Left ventricle myocardium inferior (tissue), 1 donor: ENCODE measurements around the gene ZGPAT. TPM values are rescaled to one million over a fixed set of nuclear protein-coding genes. Genes with fewer than 3 reads are reported as not detected.
"Not testable (repeated sequence)": the region's sequence is repeated elsewhere in the genome, so short reads cannot be mapped to it uniquely, and the experiment has no call there.

Experiments used
- DNase-seq: peaks from one replicate; pipeline ENCODE4 v3.0.0-alpha.2; 2020
- H3K27ac ChIP-seq: fragments of 200-600 bp; replicated peaks from 2 replicates; pipeline ENCODE4 v1.8.0; 2021
- H3K27me3 ChIP-seq: fragments of 200-600 bp; 2 replicates; pipeline ENCODE4 v1.8.0; 2021; ENCODE audit warnings: low read depth
- H3K36me3 ChIP-seq: fragments of 200-600 bp; 2 replicates; pipeline ENCODE4 v1.8.0; 2021
- H3K4me1 ChIP-seq: fragments of 200-600 bp; 2 replicates; pipeline ENCODE4 v1.8.0; 2021
- H3K4me3 ChIP-seq: fragments of 200-600 bp; 2 replicates; pipeline ENCODE4 v1.8.0; 2021; ENCODE audit warnings: mild to moderate bottlenecking, moderate library complexity
- H3K9me3 ChIP-seq: fragments of 200-600 bp; replicated peaks from 2 replicates; pipeline ENCODE4 v1.8.0; 2021
- intact Hi-C: fragments of 100-400 bp; cut with micrococcal nuclease; formaldehyde crosslinking; loops from one replicate; pipeline ENCODE4 v1.11.0; 2022
- total RNA-seq: library from RNA; stranded (reverse); fragmentation: NEBNext Ultra II Directional; extraction: Animal tissue kit (Norgen Biotek cat#: 25700); gene quantifications from one replicate; pipeline ENCODE4 v1.2.1, GENCODE V29; 2021
- TF ChIP-seq, protein P1 (sequence below): fragments of 200-600 bp; IDR thresholded peaks from 2 replicates; pipeline ENCODE4 v1.8.0; 2021; ENCODE audit warnings: antibody characterized with exemption, mild to moderate bottlenecking, borderline replicate concordance
- donor health status: DM: no; HTN: yes; CAD: no; lungs with severe emphysema.

ZGPAT gene
- total RNA-seq, 1 donor from 2014 or later: 15.8 TPM

DNA sequence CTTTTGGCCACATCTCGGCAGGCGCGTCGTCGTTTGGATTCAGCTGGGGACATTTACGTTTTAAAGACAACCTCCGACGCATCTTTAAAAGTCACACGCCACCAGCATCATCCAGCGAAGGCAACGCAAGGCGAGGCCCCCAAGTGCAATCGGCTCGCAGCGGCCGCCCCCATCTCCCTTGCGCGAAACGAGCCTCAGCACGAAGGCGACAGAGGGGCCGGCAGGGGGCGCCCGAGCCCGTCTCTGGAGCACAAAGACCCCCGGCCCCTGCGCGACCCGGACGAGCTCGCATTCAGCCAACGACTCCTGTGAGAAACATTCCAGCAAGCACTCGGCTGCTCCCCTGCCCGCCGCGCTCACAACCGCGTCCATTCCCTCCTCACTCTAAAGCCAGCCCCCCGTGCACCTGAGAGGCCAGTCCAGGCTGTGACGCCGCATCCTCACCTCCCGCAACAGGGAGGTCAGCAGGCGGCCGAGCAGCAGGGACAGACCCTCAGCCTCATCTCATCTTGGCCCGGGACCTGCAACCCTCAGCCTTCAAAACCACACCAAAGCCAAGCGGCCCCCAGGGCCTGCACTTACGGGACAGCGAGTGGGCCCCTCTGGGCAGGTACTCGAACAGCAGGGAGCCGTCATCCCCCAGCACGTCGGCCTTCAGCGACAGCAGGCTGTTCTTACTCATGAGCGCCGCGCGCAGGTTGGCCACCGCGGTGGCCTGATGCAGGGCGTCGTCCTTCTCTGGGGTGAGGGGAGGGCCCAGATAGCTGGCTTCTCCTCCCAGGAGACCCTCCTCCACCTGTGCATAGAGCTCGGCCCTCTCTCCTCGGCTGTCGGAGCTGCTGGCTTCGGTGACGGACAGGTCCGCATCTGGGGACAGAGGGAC lies 67.5 kb downstream of the ZGPAT start:
- TF ChIP-seq, protein P1, sequence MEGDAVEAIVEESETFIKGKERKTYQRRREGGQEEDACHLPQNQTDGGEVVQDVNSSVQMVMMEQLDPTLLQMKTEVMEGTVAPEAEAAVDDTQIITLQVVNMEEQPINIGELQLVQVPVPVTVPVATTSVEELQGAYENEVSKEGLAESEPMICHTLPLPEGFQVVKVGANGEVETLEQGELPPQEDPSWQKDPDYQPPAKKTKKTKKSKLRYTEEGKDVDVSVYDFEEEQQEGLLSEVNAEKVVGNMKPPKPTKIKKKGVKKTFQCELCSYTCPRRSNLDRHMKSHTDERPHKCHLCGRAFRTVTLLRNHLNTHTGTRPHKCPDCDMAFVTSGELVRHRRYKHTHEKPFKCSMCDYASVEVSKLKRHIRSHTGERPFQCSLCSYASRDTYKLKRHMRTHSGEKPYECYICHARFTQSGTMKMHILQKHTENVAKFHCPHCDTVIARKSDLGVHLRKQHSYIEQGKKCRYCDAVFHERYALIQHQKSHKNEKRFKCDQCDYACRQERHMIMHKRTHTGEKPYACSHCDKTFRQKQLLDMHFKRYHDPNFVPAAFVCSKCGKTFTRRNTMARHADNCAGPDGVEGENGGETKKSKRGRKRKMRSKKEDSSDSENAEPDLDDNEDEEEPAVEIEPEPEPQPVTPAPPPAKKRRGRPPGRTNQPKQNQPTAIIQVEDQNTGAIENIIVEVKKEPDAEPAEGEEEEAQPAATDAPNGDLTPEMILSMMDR: peak; percentile 73
- Histone ChIP-seq H3K36me3 (peaks cover 19% of the 10 kb centered on the region), H3K4me1 (peaks cover 39% of the 10 kb centered on the region), H3K4me3 (peak overlapping the region; percentile 15), H3K27me3 (no peaks in the 10 kb centered on the region), H3K9me3 (no peaks in the 10 kb centered on the region), H3K27ac (no peak overlapping the region)
- intact Hi-C loops: no loop called here
- DNase-seq: no peak

DNA sequence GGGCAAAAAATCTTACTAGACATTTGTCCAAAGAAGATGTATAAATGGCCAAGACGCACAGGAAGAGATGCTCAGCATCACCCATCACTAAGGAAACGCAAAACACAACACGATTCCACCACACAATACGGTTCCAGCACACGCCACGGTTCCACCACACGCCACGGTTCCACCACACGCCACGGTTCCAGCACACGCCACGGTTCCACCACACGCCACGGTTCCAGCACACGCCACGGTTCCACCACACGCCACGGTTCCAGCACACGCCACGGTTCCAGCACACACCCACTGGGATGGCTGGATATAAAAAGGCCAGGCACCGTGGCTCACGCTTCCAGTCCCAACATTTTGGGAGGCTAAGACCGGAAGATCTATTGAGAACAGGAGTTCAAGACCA lies 69.0 kb downstream of the ZGPAT start:
- DNase-seq, H3K4me3 ChIP-seq, H3K27me3 ChIP-seq, H3K36me3 ChIP-seq, intact Hi-C loops, H3K27ac ChIP-seq, H3K9me3 ChIP-seq: not testable (repeated sequence)
- peaks cover 35% of the 10 kb centered on the region for H3K4me1 ChIP-seq

GRCh38 chr20:63777614-63778013 lies 69.8 kb downstream of the ZGPAT start:
- Histone ChIP-seq H3K4me1 (peaks cover 31% of the 10 kb centered on the region), H3K4me3 (no peak overlapping the region), H3K36me3 (peaks cover 6% of the 10 kb centered on the region), H3K27ac (no peak overlapping the region), H3K9me3 (no peaks in the 10 kb centered on the region), H3K27me3 (no peaks in the 10 kb centered on the region)
- TF ChIP-seq, protein P1: no peak
- no peak for DNase-seq
- intact Hi-C loops: no loop called here

GRCh38 chr20:63778034-63778752 lies 70.4 kb downstream of the ZGPAT start:
- Histone ChIP-seq H3K27ac (no peak overlapping the region), H3K4me1 (peaks cover 25% of the 10 kb centered on the region), H3K27me3 (no peaks in the 10 kb centered on the region), H3K36me3 (peaks cover 6% of the 10 kb centered on the region), H3K9me3 (no peaks in the 10 kb centered on the region), H3K4me3 (no peak overlapping the region)
- TF ChIP-seq, protein P1: no peak
- intact Hi-C loops: no loop called here
- no peak for DNase-seq

GRCh38 chr20:63778857-63779256 lies 71.0 kb downstream of the ZGPAT start:
- intact Hi-C loops: no loop called here
- TF ChIP-seq, protein P1: no peak
- no peak for DNase-seq
- Histone ChIP-seq H3K4me3 (no peak overlapping the region), H3K27me3 (no peaks in the 10 kb centered on the region), H3K4me1 (peaks cover 19% of the 10 kb centered on the region), H3K27ac (no peak overlapping the region), H3K9me3 (no peaks in the 10 kb centered on the region), H3K36me3 (peaks cover 6% of the 10 kb centered on the region)

DNA sequence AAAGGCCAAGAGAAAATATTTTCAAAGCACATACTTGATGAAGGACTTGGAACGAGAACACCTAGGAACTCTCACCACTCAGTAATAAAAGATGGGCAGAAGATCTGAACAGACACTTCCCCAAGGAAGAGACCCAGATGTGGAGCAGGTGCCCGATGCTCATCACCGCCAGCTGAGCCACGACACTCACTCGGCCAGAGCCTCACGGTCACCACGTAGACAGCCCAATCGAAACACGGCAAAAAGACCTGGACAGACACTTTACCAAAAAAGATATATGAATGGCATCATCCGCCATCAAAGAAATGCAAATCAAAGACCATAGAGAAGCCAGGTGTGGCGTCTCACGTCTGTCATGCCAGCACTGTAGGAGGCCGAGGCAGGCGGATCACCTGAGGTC lies 73.3 kb downstream of the ZGPAT start:
- TF ChIP-seq, protein P1: no peak
- intact Hi-C loops: no loop called here

More for the DNA sequence above, 73.3 kb downstream of the ZGPAT start:
- no peak overlapping the region for H3K4me3 ChIP-seq
- no peaks in the 10 kb centered on the region for H3K9me3 ChIP-seq
- no peak overlapping the region for H3K27ac ChIP-seq
- H3K27me3 ChIP-seq: no peaks in the 10 kb centered on the region
- H3K36me3 ChIP-seq: no peaks in the 10 kb centered on the region
- H3K4me1 ChIP-seq: peaks cover 12% of the 10 kb centered on the region
- no peak for DNase-seq
